Activated CD8-positive, alpha-beta memory T cell treated with anti-CD3 and anti-CD28 coated beads, Interleukin-2, amount 50 U/mL, for 24 hours (primary cell): ENCODE measurements around the gene EGF.
"Not testable (repeated sequence)": the region's sequence is repeated elsewhere in the genome, so short reads cannot be mapped to it uniquely, and the experiment has no call there.

ENCODE experiments used
- DNase-seq: peaks from one replicate; pipeline ENCODE4 v3.0.0-alpha.2; 2020; ENCODE audit errors: extremely low read depth

The EGF gene

GRCh38 chr4:109914322-109914721, 1.6 kb downstream of the EGF start:
- DNase-seq, result no peak

GRCh38 chr4:109915385-109916026, 2.8 kb downstream of the EGF start:
- no peak for DNase-seq

GRCh38 chr4:109916027-109916409, 3.3 kb downstream of the EGF start:
- no peak for DNase-seq

GRCh38 chr4:109921384-109921808, 8.7 kb downstream of the EGF start:
- DNase-seq, result no peak

- no peak for DNase-seq
Measured at GRCh38 chr4:109925396-109925795, 12.7 kb downstream of the EGF start.

GRCh38 chr4:109928327-109929045, 15.8 kb downstream of the EGF start:
- no peak for DNase-seq

GRCh38 chr4:109930464-109930863, 17.8 kb downstream of the EGF start:
- DNase-seq, result no peak

GRCh38 chr4:109930872-109931271, 18.2 kb downstream of the EGF start:
- no peak for DNase-seq

- no peak for DNase-seq
Measured at GRCh38 chr4:109931318-109931717, 18.6 kb downstream of the EGF start.

- DNase-seq, result not testable (repeated sequence)
Measured at GRCh38 chr4:109937352-109937751, 24.7 kb downstream of the EGF start.

GRCh38 chr4:109939190-109939589, 26.5 kb downstream of the EGF start:
- no peak for DNase-seq

GRCh38 chr4:109942292-109942926, 29.7 kb downstream of the EGF start:
- DNase-seq, result no peak

- DNase-seq, result no peak
Measured at GRCh38 chr4:109943745-109944144, 31.1 kb downstream of the EGF start.

GRCh38 chr4:109944591-109944990, 31.9 kb downstream of the EGF start:
- DNase-seq, result no peak

GRCh38 chr4:109945056-109945455, 32.4 kb downstream of the EGF start:
- peak; percentile 20 for DNase-seq

- no peak for DNase-seq
Measured at GRCh38 chr4:109946120-109946519, 33.4 kb downstream of the EGF start.

- DNase-seq, result no peak
Measured at GRCh38 chr4:109947457-109947856, 34.8 kb downstream of the EGF start.

- no peak for DNase-seq
Measured at GRCh38 chr4:109947918-109948317, 35.2 kb downstream of the EGF start.

- not testable (repeated sequence) for DNase-seq
Measured at GRCh38 chr4:109949099-109949718, 36.5 kb downstream of the EGF start.

GRCh38 chr4:109952612-109953011, 39.9 kb downstream of the EGF start:
- DNase-seq, result no peak

- no peak for DNase-seq
Measured at GRCh38 chr4:109953556-109953955, 40.9 kb downstream of the EGF start.

GRCh38 chr4:109955146-109955545, 42.5 kb downstream of the EGF start:
- DNase-seq, result no peak

GRCh38 chr4:109957227-109957626, 44.5 kb downstream of the EGF start:
- DNase-seq, result no peak
